Endothelial cell (in vitro differentiated cells): Measurements from ENCODE around the gene RHBDF2. TPM values are rescaled to one million over a fixed set of nuclear protein-coding genes. Genes with fewer than 3 reads are reported as not detected.
A peak's percentile ranks its signal among the peaks of the same experiment; 100 is the strongest.

ENCODE experiments used
- DNase-seq: peaks from one replicate; pipeline ENCODE4 v3.0.0; 2021; ENCODE audit warnings: low spot score
- H3K27ac Mint-ChIP-seq: one replicate; pipeline ENCODE4 v1.8.0; 2021; ENCODE audit warnings: mixed read lengths, inconsistent platforms; ENCODE audit not compliant: unreplicated experiment
- H3K27me3 Mint-ChIP-seq: one replicate; pipeline ENCODE4 v1.8.0; 2021; ENCODE audit warnings: mild to moderate bottlenecking, moderate library complexity, mixed read lengths, inconsistent platforms; ENCODE audit not compliant: unreplicated experiment
- H3K36me3 Mint-ChIP-seq: one replicate; pipeline ENCODE4 v1.8.0; 2021; ENCODE audit warnings: mild to moderate bottlenecking, low read depth, mixed read lengths, inconsistent platforms; ENCODE audit not compliant: unreplicated experiment
- H3K4me1 Mint-ChIP-seq: one replicate; pipeline ENCODE4 v1.8.0; 2021; ENCODE audit warnings: mild to moderate bottlenecking, mixed read lengths, inconsistent platforms; ENCODE audit not compliant: unreplicated experiment
- H3K4me3 Mint-ChIP-seq: one replicate; pipeline ENCODE4 v1.8.0; 2021; ENCODE audit warnings: mild to moderate bottlenecking, mixed read lengths, inconsistent platforms; ENCODE audit not compliant: unreplicated experiment
- H3K9me3 Mint-ChIP-seq: one replicate; pipeline ENCODE4 v1.8.0; 2021; ENCODE audit warnings: mixed read lengths, inconsistent platforms; ENCODE audit not compliant: unreplicated experiment
- total RNA-seq: library from RNA; stranded (reverse); fragmentation: NEBNext Ultra II Directional; extraction: Animal tissue kit (Norgen Biotek cat#: 25700); gene quantifications from one replicate; pipeline ENCODE4 v1.2.1, GENCODE V29; 2021; ENCODE audit not compliant: unreplicated experiment
- TF ChIP-seq, protein P1 (sequence below): fragments of 200-600 bp; sonication (generic); IDR thresholded peaks from one replicate; pipeline ENCODE4 v1.5.0; 2021; ENCODE audit warnings: antibody characterized with exemption; ENCODE audit not compliant: unreplicated experiment

The RHBDF2 gene
- total RNA-seq, 1 donor from 2014 or later, result 39.3 TPM

DNA sequence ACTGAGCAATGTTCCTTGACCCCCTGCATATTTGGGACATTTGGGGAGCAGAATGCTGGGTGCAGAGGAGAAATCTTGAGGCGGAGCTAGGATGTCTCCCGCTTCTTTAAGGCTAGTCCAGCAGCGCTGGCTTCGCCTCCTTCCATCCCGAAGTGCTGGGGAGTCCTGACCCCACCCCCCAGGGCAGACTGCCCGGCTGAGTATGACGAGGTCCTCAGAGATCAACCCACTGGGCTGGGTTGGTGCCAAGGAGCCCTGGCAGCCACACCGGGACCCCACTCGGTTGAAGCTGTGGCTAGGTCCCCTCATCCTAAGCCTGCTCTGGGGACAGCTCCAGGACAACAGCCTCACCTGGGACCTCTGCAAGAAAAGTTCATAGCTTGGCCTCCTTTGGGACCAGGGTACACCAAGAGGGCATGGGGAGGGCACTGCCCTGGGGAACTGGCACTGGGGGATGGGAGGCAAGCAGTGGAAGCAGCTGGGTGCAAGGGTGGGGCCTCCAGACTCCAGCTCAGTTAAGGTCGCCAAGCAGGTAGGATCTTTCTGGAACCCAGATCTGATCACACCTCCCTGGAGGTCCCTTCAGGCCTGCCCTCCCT is 11.0 kb downstream of the RHBDF2 start:
- Mint-ChIP-seq H3K9me3 (no peaks in the 10 kb centered on the region), H3K4me3 (no peak overlapping the region), H3K36me3 (no peaks in the 10 kb centered on the region), H3K27ac (no peak overlapping the region), H3K27me3 (peaks cover 8% of the 10 kb centered on the region), H3K4me1 (peaks cover 23% of the 10 kb centered on the region)
- DNase-seq, result no peak
- TF ChIP-seq, protein P1, sequence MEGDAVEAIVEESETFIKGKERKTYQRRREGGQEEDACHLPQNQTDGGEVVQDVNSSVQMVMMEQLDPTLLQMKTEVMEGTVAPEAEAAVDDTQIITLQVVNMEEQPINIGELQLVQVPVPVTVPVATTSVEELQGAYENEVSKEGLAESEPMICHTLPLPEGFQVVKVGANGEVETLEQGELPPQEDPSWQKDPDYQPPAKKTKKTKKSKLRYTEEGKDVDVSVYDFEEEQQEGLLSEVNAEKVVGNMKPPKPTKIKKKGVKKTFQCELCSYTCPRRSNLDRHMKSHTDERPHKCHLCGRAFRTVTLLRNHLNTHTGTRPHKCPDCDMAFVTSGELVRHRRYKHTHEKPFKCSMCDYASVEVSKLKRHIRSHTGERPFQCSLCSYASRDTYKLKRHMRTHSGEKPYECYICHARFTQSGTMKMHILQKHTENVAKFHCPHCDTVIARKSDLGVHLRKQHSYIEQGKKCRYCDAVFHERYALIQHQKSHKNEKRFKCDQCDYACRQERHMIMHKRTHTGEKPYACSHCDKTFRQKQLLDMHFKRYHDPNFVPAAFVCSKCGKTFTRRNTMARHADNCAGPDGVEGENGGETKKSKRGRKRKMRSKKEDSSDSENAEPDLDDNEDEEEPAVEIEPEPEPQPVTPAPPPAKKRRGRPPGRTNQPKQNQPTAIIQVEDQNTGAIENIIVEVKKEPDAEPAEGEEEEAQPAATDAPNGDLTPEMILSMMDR, result no peak

DNA sequence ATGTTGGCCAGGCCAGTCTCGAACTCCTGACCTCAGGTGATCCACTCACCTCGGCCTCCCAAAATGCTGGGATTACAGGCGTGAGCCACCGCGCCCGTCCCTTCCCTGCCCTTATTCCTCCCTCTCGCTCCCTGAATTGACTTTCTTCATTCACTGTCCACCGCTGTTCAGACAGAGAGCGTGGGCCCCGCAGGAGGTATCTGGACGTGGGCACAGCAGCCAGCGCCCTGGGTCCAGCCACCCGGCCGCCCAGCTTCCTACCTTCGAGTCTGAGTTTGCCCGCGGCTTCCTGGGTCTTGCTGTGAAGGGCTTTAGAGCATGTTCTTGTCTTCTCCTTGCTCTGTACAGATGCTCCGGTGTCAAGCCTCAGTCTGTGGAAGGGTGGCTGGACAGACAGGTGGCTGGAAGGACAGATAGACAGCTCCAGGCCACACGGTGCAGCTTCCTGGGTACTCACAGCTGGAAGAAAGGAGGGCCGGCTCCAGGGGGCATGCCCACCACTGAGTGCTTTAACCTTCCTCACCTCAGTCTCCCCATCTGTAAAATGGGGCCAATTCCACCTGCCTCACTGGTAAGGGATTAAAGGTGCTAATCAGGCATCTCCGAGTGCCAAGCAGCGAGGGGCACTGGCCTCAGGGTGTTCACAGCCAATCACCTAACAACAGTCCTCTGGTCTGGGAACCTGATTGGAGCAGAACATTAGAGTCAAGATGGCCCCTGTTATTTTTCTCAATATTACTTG is 13.6 kb downstream of the RHBDF2 start:
- H3K27ac Mint-ChIP-seq, result no peak overlapping the region
- DNase-seq, result no peak
- H3K9me3 Mint-ChIP-seq, result no peaks in the 10 kb centered on the region
- H3K27me3 Mint-ChIP-seq, result peaks cover 10% of the 10 kb centered on the region
- TF ChIP-seq, protein P1, result no peak
- H3K4me1 Mint-ChIP-seq, result peaks cover 22% of the 10 kb centered on the region
- no peak overlapping the region for H3K4me3 Mint-ChIP-seq
- no peaks in the 10 kb centered on the region for H3K36me3 Mint-ChIP-seq

DNA sequence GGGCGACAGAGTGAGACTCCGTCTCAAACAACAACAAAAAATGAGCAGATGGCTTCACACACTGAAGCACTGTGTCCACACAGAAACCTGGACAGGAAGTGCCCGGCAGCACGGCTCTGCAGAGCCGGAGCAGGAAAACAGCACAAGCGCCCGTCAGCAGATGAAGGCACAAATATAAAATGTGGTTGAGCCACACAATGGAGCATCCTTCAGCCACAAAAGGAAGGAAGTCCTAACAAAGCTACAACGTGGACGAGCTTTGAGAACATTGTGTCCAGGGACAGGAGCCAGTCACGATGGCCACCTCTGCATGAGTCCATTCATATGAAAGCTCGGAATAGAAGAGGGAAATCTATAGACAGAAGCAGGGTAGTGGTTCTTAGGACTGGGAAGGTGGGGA is 15.7 kb downstream of the RHBDF2 start:
- peak overlapping the region; percentile 2 for H3K4me3 Mint-ChIP-seq
- no peaks in the 10 kb centered on the region for H3K9me3 Mint-ChIP-seq
- TF ChIP-seq, protein P1, result no peak
- peak; percentile 27 for DNase-seq
- peaks cover 12% of the 10 kb centered on the region for H3K4me1 Mint-ChIP-seq
- H3K36me3 Mint-ChIP-seq, result peaks cover 5% of the 10 kb centered on the region
- H3K27ac Mint-ChIP-seq, result peak overlapping the region; percentile 82
- H3K27me3 Mint-ChIP-seq, result peaks cover 12% of the 10 kb centered on the region

DNA sequence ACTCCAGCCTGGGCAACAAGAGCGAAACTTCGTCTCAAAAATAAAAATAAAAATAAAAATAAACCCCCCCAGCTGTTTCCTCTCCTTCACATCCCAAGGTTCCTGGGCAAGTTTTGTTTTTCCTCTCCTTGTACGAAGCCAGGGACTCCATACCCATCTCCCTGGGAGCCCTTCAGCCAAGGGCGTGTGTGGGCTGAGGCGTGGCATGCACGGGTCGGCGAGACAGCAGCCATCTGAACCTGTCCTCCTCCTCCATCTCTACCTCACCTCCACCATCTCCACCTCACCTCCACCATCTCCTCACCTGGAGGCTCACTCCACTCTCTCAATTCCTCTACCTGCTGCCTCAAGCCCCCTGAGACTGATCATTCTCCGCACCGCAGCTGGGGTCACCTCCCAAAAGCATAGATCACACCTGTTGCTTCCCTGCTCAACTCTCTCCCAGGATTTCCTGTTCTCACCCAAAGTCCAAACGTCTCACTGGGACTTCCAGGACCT is 16.9 kb downstream of the RHBDF2 start:
- H3K36me3 Mint-ChIP-seq, result peaks cover 5% of the 10 kb centered on the region
- peaks cover 12% of the 10 kb centered on the region for H3K4me1 Mint-ChIP-seq
- peaks cover 9% of the 10 kb centered on the region for H3K27me3 Mint-ChIP-seq
- DNase-seq, result no peak
- TF ChIP-seq, protein P1, result no peak
- no peak overlapping the region for H3K4me3 Mint-ChIP-seq
- no peak overlapping the region for H3K27ac Mint-ChIP-seq
- H3K9me3 Mint-ChIP-seq, result no peaks in the 10 kb centered on the region
